IMR-90 (cell line): Measurements from ENCODE around the gene CHAF1B.

Source experiments
- FOS ChIP-seq: fragments of 150-350 bp; IDR thresholded peaks from 2 replicates; pipeline ENCODE4 v1.6.1; 2016; ENCODE audit warnings: low read depth, low read length
- POLR2A ChIP-seq: IDR thresholded peaks from 2 replicates; pipeline ENCODE4 v1.6.1; 2012; ENCODE audit warnings: mild to moderate bottlenecking, low read depth, low read length
- SMC3 ChIP-seq: fragments of 150-350 bp; IDR thresholded peaks from 2 replicates; pipeline ENCODE4 v1.6.1; 2016; ENCODE audit warnings: low read depth, mild to moderate bottlenecking, antibody characterized with exemption, low read length, moderate library complexity
- TF ChIP-seq, protein P1 (sequence below): conservative IDR thresholded peaks from 2 replicates; pipeline ENCODE4 v1.5.1; 2012; ENCODE audit warnings: mild to moderate bottlenecking, low read depth, low read length, improper control_type of control experiment

GRCh38 chr21:36434144-36434543, 49.0 kb downstream of the CHAF1B start:
- TF ChIP-seq, protein P1, sequence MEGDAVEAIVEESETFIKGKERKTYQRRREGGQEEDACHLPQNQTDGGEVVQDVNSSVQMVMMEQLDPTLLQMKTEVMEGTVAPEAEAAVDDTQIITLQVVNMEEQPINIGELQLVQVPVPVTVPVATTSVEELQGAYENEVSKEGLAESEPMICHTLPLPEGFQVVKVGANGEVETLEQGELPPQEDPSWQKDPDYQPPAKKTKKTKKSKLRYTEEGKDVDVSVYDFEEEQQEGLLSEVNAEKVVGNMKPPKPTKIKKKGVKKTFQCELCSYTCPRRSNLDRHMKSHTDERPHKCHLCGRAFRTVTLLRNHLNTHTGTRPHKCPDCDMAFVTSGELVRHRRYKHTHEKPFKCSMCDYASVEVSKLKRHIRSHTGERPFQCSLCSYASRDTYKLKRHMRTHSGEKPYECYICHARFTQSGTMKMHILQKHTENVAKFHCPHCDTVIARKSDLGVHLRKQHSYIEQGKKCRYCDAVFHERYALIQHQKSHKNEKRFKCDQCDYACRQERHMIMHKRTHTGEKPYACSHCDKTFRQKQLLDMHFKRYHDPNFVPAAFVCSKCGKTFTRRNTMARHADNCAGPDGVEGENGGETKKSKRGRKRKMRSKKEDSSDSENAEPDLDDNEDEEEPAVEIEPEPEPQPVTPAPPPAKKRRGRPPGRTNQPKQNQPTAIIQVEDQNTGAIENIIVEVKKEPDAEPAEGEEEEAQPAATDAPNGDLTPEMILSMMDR = no peak
- TF ChIP-seq SMC3 = no peak
- no peak for TF ChIP-seq POLR2A
- TF ChIP-seq FOS = no peak
